Suprapubic skin (tissue), 4 donors: ENCODE data around the gene LRBA.
"Not testable (repeated sequence)": the region's sequence is repeated elsewhere in the genome, so short reads cannot be mapped to it uniquely, and the experiment has no call there.

ENCODE experiments used
- POLR2A ChIP-seq, 2 donors: fragments of 450-650 bp; IDR thresholded peaks; one replicate each; pipeline ENCODE4 v1.6.1; 2017; ENCODE audit warnings: antibody characterized with exemption in 2 of 2, mild to moderate bottlenecking in 2 of 2, moderate library complexity in 2 of 2
- POLR2AphosphoS5 ChIP-seq, 3 donors: sonication (generic); formaldehyde crosslinking; IDR thresholded peaks; one replicate each; pipeline ENCODE4 v1.6.1; 2017; ENCODE audit warnings: antibody characterized with exemption in 3 of 3
- TF ChIP-seq, protein P1 (sequence below), 2 donors: fragments of 200-600 bp in 1 of 2; fragments of 450-650 bp in 1 of 2; sonication (generic) in 1 of 2; IDR thresholded peaks; one replicate each; pipeline ENCODE4 v1.5.1; 2016 to 2019; ENCODE audit warnings: antibody characterized with exemption in 2 of 2, mild to moderate bottlenecking in 1 of 2, moderate library complexity in 1 of 2

- TF ChIP-seq, protein P1, sequence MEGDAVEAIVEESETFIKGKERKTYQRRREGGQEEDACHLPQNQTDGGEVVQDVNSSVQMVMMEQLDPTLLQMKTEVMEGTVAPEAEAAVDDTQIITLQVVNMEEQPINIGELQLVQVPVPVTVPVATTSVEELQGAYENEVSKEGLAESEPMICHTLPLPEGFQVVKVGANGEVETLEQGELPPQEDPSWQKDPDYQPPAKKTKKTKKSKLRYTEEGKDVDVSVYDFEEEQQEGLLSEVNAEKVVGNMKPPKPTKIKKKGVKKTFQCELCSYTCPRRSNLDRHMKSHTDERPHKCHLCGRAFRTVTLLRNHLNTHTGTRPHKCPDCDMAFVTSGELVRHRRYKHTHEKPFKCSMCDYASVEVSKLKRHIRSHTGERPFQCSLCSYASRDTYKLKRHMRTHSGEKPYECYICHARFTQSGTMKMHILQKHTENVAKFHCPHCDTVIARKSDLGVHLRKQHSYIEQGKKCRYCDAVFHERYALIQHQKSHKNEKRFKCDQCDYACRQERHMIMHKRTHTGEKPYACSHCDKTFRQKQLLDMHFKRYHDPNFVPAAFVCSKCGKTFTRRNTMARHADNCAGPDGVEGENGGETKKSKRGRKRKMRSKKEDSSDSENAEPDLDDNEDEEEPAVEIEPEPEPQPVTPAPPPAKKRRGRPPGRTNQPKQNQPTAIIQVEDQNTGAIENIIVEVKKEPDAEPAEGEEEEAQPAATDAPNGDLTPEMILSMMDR (IDR thresholded peaks at IDR 0.05), result not testable (repeated sequence)
- TF ChIP-seq POLR2AphosphoS5, POLR2A (IDR thresholded peaks at IDR 0.05): not testable (repeated sequence)
Observed at GRCh38 chr4:151029006-151029405, 13.9 kb upstream of the LRBA start.
